ENCODE data around the gene ADRB1. TPM values are rescaled to one million over a fixed set of nuclear protein-coding genes. Genes with fewer than 3 reads are reported as not detected.

ADRB1 gene
- total RNA-seq, 1 donor from 2014 or later = 0.07 TPM

DNA sequence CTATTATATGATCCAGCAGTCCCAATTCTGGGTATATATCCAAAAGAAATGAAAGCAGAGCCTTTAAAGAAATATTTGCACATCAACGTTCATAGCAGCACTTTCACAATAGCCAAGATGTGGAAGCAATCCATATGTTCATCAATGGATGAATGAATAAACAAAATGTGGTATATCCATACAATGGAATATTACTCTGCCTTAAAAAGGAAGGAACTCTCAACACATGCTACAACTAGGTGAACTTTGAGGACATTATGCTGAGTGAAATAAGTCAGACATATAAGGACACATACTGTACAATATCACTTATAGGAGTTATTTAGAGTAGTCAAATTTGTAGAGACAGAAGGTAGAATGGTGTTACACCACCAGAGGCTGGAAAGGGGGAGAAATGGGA lies 28.0 kb upstream of the ADRB1 start:
- no peak overlapping the region for H3K4me3 Mint-ChIP-seq (ENCODE audit: unreplicated experiment)
- H3K4me1 Mint-ChIP-seq (ENCODE audit: low read depth) = no peaks in the 10 kb centered on the region
- H3K27ac Mint-ChIP-seq (ENCODE audit: unreplicated experiment) = no peak overlapping the region
- H3K9me3 Mint-ChIP-seq (ENCODE audit: low read depth) = peaks cover 12% of the 10 kb centered on the region
- DNase-seq (ENCODE audit: low spot score) = no peak
- TF ChIP-seq, protein P1, sequence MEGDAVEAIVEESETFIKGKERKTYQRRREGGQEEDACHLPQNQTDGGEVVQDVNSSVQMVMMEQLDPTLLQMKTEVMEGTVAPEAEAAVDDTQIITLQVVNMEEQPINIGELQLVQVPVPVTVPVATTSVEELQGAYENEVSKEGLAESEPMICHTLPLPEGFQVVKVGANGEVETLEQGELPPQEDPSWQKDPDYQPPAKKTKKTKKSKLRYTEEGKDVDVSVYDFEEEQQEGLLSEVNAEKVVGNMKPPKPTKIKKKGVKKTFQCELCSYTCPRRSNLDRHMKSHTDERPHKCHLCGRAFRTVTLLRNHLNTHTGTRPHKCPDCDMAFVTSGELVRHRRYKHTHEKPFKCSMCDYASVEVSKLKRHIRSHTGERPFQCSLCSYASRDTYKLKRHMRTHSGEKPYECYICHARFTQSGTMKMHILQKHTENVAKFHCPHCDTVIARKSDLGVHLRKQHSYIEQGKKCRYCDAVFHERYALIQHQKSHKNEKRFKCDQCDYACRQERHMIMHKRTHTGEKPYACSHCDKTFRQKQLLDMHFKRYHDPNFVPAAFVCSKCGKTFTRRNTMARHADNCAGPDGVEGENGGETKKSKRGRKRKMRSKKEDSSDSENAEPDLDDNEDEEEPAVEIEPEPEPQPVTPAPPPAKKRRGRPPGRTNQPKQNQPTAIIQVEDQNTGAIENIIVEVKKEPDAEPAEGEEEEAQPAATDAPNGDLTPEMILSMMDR (IDR thresholded peaks at IDR 0.05) = no peak
- no peaks in the 10 kb centered on the region for H3K36me3 Mint-ChIP-seq (ENCODE audit: low read depth)
- no peaks in the 10 kb centered on the region for H3K27me3 Mint-ChIP-seq (ENCODE audit: low read depth)

DNA sequence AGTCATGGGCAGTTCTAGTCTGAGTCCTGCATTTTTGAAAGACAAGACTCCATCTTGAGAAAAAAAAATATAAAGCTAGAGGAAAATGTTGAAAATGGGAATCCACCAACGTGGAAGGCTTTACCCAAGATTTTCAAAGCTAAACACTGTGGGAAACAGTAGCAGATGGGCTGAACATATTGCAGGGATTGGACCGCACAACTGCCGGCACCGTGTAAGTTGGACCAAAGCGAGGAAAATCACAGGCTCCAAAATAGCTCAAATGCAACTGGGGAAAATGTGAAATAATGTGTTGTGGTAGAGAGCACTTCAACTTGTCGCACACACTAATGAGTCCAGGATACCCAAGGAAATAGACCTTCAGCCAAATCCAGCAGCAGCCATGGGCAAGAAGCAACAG lies 26.4 kb upstream of the ADRB1 start:
- no peaks in the 10 kb centered on the region for H3K36me3 Mint-ChIP-seq (ENCODE audit: low read depth)
- no peak overlapping the region for H3K4me3 Mint-ChIP-seq (ENCODE audit: unreplicated experiment)
- no peak for DNase-seq (ENCODE audit: low spot score)
- TF ChIP-seq, protein P1 (IDR thresholded peaks at IDR 0.05) = no peak
- no peak overlapping the region for H3K27ac Mint-ChIP-seq (ENCODE audit: unreplicated experiment)
- H3K9me3 Mint-ChIP-seq (ENCODE audit: low read depth) = peaks cover 12% of the 10 kb centered on the region
- H3K27me3 Mint-ChIP-seq (ENCODE audit: low read depth) = no peaks in the 10 kb centered on the region
- peaks cover 4% of the 10 kb centered on the region for H3K4me1 Mint-ChIP-seq (ENCODE audit: low read depth)

DNA sequence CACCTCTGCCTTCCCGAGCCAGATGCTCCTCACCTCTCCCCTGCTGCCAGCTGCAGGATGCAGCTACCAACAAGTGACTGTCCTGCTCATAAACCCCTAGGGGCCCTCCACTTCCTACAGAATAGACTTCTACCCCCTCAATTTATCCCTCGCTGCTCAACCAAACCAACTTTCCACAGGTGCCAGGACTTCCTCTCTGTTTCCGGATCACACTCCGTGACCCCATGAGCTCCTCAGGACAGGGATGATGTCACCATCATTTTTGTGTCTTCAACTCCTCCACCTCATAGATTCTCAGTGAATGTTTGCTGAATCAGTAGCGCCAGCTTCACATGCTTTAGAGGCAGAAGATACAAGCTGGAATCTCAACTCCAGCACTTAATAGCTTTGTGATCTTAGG lies 25.8 kb upstream of the ADRB1 start:
- Mint-ChIP-seq H3K9me3 (ENCODE audit: low read depth) (peaks cover 12% of the 10 kb centered on the region), H3K27ac (ENCODE audit: unreplicated experiment) (no peak overlapping the region), H3K27me3 (ENCODE audit: low read depth) (no peaks in the 10 kb centered on the region), H3K36me3 (ENCODE audit: low read depth) (no peaks in the 10 kb centered on the region), H3K4me3 (ENCODE audit: unreplicated experiment) (no peak overlapping the region), H3K4me1 (ENCODE audit: low read depth) (peaks cover 4% of the 10 kb centered on the region)
- DNase-seq (ENCODE audit: low spot score) = no peak
- TF ChIP-seq, protein P1 (IDR thresholded peaks at IDR 0.05) = no peak

DNA sequence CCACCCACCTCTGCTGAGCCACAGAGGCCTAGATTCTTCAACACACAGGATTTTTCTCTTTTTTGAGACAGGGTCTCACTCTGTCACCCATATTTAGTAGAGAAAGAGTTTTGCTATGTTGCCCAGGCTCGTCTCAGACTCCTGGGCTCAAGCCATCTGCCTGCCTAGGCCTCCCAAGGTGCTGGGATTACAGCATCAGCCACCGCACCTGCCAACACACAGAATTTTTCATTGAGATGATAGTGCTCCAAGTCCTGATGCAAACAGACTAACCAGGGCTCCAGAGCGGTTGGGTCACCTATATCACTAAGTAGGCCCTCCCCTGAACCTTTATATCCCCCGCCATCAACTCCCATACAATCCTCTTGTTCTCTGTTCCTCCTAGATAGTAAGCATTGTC lies 24.4 kb upstream of the ADRB1 start:
- DNase-seq (ENCODE audit: low spot score) = no peak
- H3K36me3 Mint-ChIP-seq (ENCODE audit: low read depth) = no peaks in the 10 kb centered on the region
- TF ChIP-seq, protein P1 (IDR thresholded peaks at IDR 0.05) = no peak
- no peak overlapping the region for H3K4me3 Mint-ChIP-seq (ENCODE audit: unreplicated experiment)
- peaks cover 12% of the 10 kb centered on the region for H3K9me3 Mint-ChIP-seq (ENCODE audit: low read depth)
- H3K27me3 Mint-ChIP-seq (ENCODE audit: low read depth) = no peaks in the 10 kb centered on the region
- no peak overlapping the region for H3K27ac Mint-ChIP-seq (ENCODE audit: unreplicated experiment)
- H3K4me1 Mint-ChIP-seq (ENCODE audit: low read depth) = peaks cover 9% of the 10 kb centered on the region

DNA sequence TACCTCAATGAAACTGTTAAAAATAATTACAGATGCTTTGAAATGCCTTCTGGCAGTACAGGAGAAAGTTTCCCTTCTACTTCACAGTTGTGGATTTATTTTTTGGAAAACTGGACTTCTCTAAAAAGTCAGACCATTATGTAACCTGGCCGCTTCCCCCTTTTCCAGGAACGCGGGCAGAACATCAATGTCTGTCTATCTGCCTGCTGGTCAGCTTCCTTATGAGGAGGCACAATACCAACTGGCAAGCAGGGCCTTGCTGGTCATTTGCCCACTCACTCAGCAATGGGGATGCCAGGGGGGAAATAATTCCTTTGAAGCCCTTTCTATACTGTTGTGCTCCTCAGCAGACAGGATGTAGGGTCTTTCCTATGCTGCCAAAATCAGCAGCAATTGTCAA lies 22.5 kb upstream of the ADRB1 start:
- no peak overlapping the region for H3K4me3 Mint-ChIP-seq (ENCODE audit: unreplicated experiment)
- TF ChIP-seq, protein P1 (IDR thresholded peaks at IDR 0.05) = no peak
- no peaks in the 10 kb centered on the region for H3K27me3 Mint-ChIP-seq (ENCODE audit: low read depth)
- peaks cover under 1% of the 10 kb centered on the region for H3K9me3 Mint-ChIP-seq (ENCODE audit: low read depth)
- no peak for DNase-seq (ENCODE audit: low spot score)
- peaks cover 23% of the 10 kb centered on the region for H3K4me1 Mint-ChIP-seq (ENCODE audit: low read depth)
- no peak overlapping the region for H3K27ac Mint-ChIP-seq (ENCODE audit: unreplicated experiment)
- H3K36me3 Mint-ChIP-seq (ENCODE audit: low read depth) = no peaks in the 10 kb centered on the region
